Stimulated activated CD4-positive, alpha-beta T cell treated with anti-CD3 and anti-CD28 coated beads, TNF-alpha, amount 100 ng/mL, for 48 hours (primary cell): ENCODE data around the gene CCDC186.

Experiments
- DNase-seq, 3 donors: peaks; one replicate each; pipeline ENCODE4 v3.0.0-alpha.2; 2020; ENCODE audit warnings: low read depth in 3 of 3

Gene CCDC186

GRCh38 chr10:114173921-114174694 is at the start of gene CCDC186:
Gene CCDC186, minus strand, starts transcription at chr10:114174203. Its CDS starts 10,935 bp downstream, at chr10:114163268.
- peak; percentile 95 to 98 (median 97) for DNase-seq

GRCh38 chr10:114223066-114223465 is 49.1 kb upstream of the CCDC186 start:
- DNase-seq: no peak

- DNase-seq: no peak
Observed at GRCh38 chr10:114221235-114221634, 47.2 kb upstream of the CCDC186 start.

GRCh38 chr10:114220281-114220680 is 46.3 kb upstream of the CCDC186 start:
- DNase-seq: no peak

- no peak for DNase-seq
Observed at GRCh38 chr10:114215033-114215432, 41.0 kb upstream of the CCDC186 start.

- DNase-seq: no peak
Observed at GRCh38 chr10:114212153-114212552, 38.1 kb upstream of the CCDC186 start.

GRCh38 chr10:114208351-114208750 is 34.3 kb upstream of the CCDC186 start:
- DNase-seq: no peak

- DNase-seq: no peak
Observed at GRCh38 chr10:114207349-114207748, 33.3 kb upstream of the CCDC186 start.

GRCh38 chr10:114206902-114207301 is 32.9 kb upstream of the CCDC186 start:
- no peak for DNase-seq

GRCh38 chr10:114202812-114203211 is 28.8 kb upstream of the CCDC186 start:
- no peak for DNase-seq

GRCh38 chr10:114199239-114199638 is 25.2 kb upstream of the CCDC186 start:
- no peak for DNase-seq

- DNase-seq: no peak
Observed at GRCh38 chr10:114195079-114195478, 21.1 kb upstream of the CCDC186 start.

GRCh38 chr10:114189700-114190099 is 15.7 kb upstream of the CCDC186 start:
- no peak for DNase-seq

GRCh38 chr10:114188900-114189299 is 14.9 kb upstream of the CCDC186 start:
- DNase-seq: no peak

GRCh38 chr10:114188001-114188400 is 14.0 kb upstream of the CCDC186 start:
- DNase-seq: no peak

- DNase-seq: no peak
Observed at GRCh38 chr10:114184276-114184675, 10.3 kb upstream of the CCDC186 start.

- no peak for DNase-seq
Observed at GRCh38 chr10:114183563-114183962, 9.6 kb upstream of the CCDC186 start.

- no peak for DNase-seq
Observed at GRCh38 chr10:114181971-114182370, 8.0 kb upstream of the CCDC186 start.

- no peak for DNase-seq
Observed at GRCh38 chr10:114180937-114181336, 6.9 kb upstream of the CCDC186 start.

- no peak for DNase-seq
Observed at GRCh38 chr10:114179747-114180146, 5.7 kb upstream of the CCDC186 start.

- DNase-seq: no peak
Observed at GRCh38 chr10:114179148-114179547, 5.1 kb upstream of the CCDC186 start, which contains the start of gene TDRD1. Gene TDRD1, plus strand, starts transcription at chr10:114179353. Its CDS starts 8,479 bp downstream, at chr10:114187832.

- no peak for DNase-seq
Observed at GRCh38 chr10:114176511-114176910, 2.5 kb upstream of the CCDC186 start.

GRCh38 chr10:114175667-114176066 is 1.7 kb upstream of the CCDC186 start:
- DNase-seq: no peak
